H1 (cell line): ENCODE data around the gene CUX1. TPM values are rescaled to one million over a fixed set of nuclear protein-coding genes. Genes with fewer than 3 reads are reported as not detected.

Source experiments
- CTCF ChIA-PET: fragments of 300-600 bp; sonication (Branson Sonifier 250); formaldehyde crosslinking; loops from one replicate; lab custom pipeline; 2021; ENCODE audit not compliant: partially characterized antibody; lab: Charles Lee
- POLR2A ChIA-PET: fragments of 300-600 bp; sonication (Branson Sonifier 250); formaldehyde crosslinking; loops from one replicate; lab custom pipeline; 2021; ENCODE audit warnings: inconsistent platforms; ENCODE audit not compliant: partially characterized antibody; lab: Charles Lee
- DNase-seq, 2 experiments: peaks; one replicate each; pipeline versions ENCODE4 v3.0.0 to v3.0.0-alpha.2; 2010 to 2022; ENCODE audit warnings: low spot score in 2 of 2, low read depth in 1 of 2, mixed read lengths in 1 of 2
- FAIRE-seq: peaks from 2 replicates; lab custom pipeline; 2011; peaks lifted over from hg19 to GRCh38; lab: Jason Lieb, UNC
- H2AFZ ChIP-seq: 2 replicates; pipeline ENCODE4 v1.8.1; 2012; ENCODE audit warnings: low read length, inconsistent platforms
- H2AK5ac ChIP-seq: 2 replicates; pipeline ENCODE4 v1.6.1; 2013; ENCODE audit warnings: low read depth, low read length
- H2BK120ac ChIP-seq: replicated peaks from 2 replicates; pipeline ENCODE3; 2013; ENCODE audit warnings: low read depth, low read length, inconsistent platforms
- H2BK12ac ChIP-seq: 2 replicates; pipeline ENCODE4 v1.6.1; 2013; ENCODE audit warnings: low read depth, low read length
- H2BK15ac ChIP-seq: 2 replicates; pipeline ENCODE4 v1.6.1; 2013; ENCODE audit warnings: low read length
- H2BK20ac ChIP-seq: 2 replicates; pipeline ENCODE4 v1.6.1; 2013; ENCODE audit warnings: low read length
- H2BK5ac ChIP-seq: 2 replicates; pipeline ENCODE4 v1.6.1; 2013; ENCODE audit warnings: low read depth, low read length
- H3K14ac ChIP-seq: 2 replicates; pipeline ENCODE4 v1.6.1; 2013; ENCODE audit warnings: inconsistent platforms; ENCODE audit not compliant: insufficient read length
- H3K18ac ChIP-seq: 2 replicates; pipeline ENCODE4 v1.6.1; 2013; ENCODE audit warnings: low read length; ENCODE audit errors: extremely low read depth
- H3K23ac ChIP-seq: 2 replicates; pipeline ENCODE4 v1.6.1; 2013; ENCODE audit warnings: inconsistent platforms; ENCODE audit not compliant: insufficient read length
- H3K23me2 ChIP-seq: 2 replicates; pipeline ENCODE4 v1.6.1; 2013; ENCODE audit warnings: low read depth, low read length
- H3K27ac ChIP-seq: 2 replicates; pipeline ENCODE4 v1.6.1; 2011; ENCODE audit warnings: low read depth, low read length, inconsistent platforms
- H3K27me3 ChIP-seq, 4 experiments: replicated peaks in 1 of 4; 1 replicate in 1 of 4; 2 replicates in 3 of 4; pipeline versions ENCODE4 v1.6.1 to v1.8.1; 2011 to 2013; ENCODE audit warnings: low read length in 3 of 4, mild to moderate bottlenecking in 3 of 4, inconsistent platforms in 2 of 4, mixed read lengths in 2 of 4, moderate library complexity in 1 of 4; ENCODE audit not compliant: control insufficient read depth in 3 of 4, insufficient read depth in 3 of 4; ENCODE audit errors: extremely low read depth in 1 of 4
- H3K36me3 ChIP-seq, 4 experiments: 2 replicates each; pipeline versions ENCODE4 v1.6.1 to v1.8.1; 2011 to 2013; ENCODE audit warnings: mild to moderate bottlenecking in 4 of 4, low read length in 3 of 4, moderate library complexity in 2 of 4, control low read depth in 1 of 4, inconsistent platforms in 1 of 4; ENCODE audit not compliant: insufficient read depth in 4 of 4, control insufficient read depth in 2 of 4
- H3K4ac ChIP-seq: replicated peaks from 2 replicates; pipeline ENCODE3; 2013; ENCODE audit warnings: low read length, low read depth, mixed read lengths, inconsistent platforms; ENCODE audit not compliant: insufficient read length
- H3K4me1 ChIP-seq, 4 experiments: replicated peaks in 1 of 4; 1 replicate in 1 of 4; 2 replicates in 3 of 4; pipeline versions ENCODE4 v1.6.1 to v1.8.1; 2011 to 2013; ENCODE audit warnings: low read length in 3 of 4, inconsistent platforms in 2 of 4, mixed read lengths in 1 of 4; ENCODE audit not compliant: insufficient read depth in 4 of 4, control insufficient read depth in 3 of 4
- H3K4me2 ChIP-seq, 2 experiments: 2 replicates each; pipeline versions ENCODE4 v1.6.1 to v1.8.1; 2011 to 2013; ENCODE audit warnings: low read depth in 2 of 2, low read length in 2 of 2, control low read depth in 1 of 2, inconsistent platforms in 1 of 2, mild to moderate bottlenecking in 1 of 2; ENCODE audit not compliant: insufficient read depth in 1 of 2
- H3K4me3 ChIP-seq, 4 experiments: fragments of 200-600, 300-600 bp in 1 of 4; sonication (generic), shearing (Covaris generic), sonication (Bioruptor Twin) in 1 of 4; 2 replicates each; pipeline versions ENCODE4 v1.5.1 to v1.8.1; 2011 to 2016; ENCODE audit warnings: low read length in 4 of 4, low read depth in 3 of 4, control low read depth in 2 of 4, inconsistent platforms in 2 of 4, mild to moderate bottlenecking in 2 of 4, mixed read lengths in 1 of 4, moderate library complexity in 1 of 4; ENCODE audit not compliant: insufficient read depth in 2 of 4; ENCODE audit errors: extremely low read depth in 1 of 4
- H3K56ac ChIP-seq: replicated peaks from 2 replicates; pipeline ENCODE3; 2013; ENCODE audit warnings: low read depth, mild to moderate bottlenecking, mixed read lengths, low read length, inconsistent platforms; ENCODE audit not compliant: insufficient read length
- H3K79me1 ChIP-seq: 2 replicates; pipeline ENCODE4 v1.6.1; 2013; ENCODE audit warnings: low read depth, low read length, control low read depth
- H3K79me2 ChIP-seq, 2 experiments: 2 replicates each; pipeline versions ENCODE4 v1.6.1 to v1.8.1; 2012 to 2013; ENCODE audit warnings: low read length in 2 of 2, mild to moderate bottlenecking in 2 of 2, inconsistent platforms in 1 of 2; ENCODE audit not compliant: insufficient read depth in 2 of 2, control insufficient read depth in 1 of 2
- H3K9ac ChIP-seq, 4 experiments: replicated peaks in 1 of 4; 1 replicate in 1 of 4; 2 replicates in 3 of 4; pipeline versions ENCODE4 v1.6.1 to v1.8.1; 2011 to 2013; ENCODE audit warnings: low read depth in 3 of 4, low read length in 3 of 4, control low read depth in 2 of 4, mild to moderate bottlenecking in 2 of 4, moderate library complexity in 2 of 4, inconsistent platforms in 1 of 4; ENCODE audit errors: extremely low read depth in 1 of 4
- H3K9me3 ChIP-seq, 2 experiments: 2 replicates each; pipeline versions ENCODE4 v1.6.1 to v1.8.1; 2012 to 2013; ENCODE audit warnings: mild to moderate bottlenecking in 2 of 2, moderate library complexity in 2 of 2, control low read depth in 1 of 2, inconsistent platforms in 1 of 2, low read depth in 1 of 2, low read length in 1 of 2, mixed read lengths in 1 of 2; ENCODE audit not compliant: insufficient read depth in 2 of 2
- H4K20me1 ChIP-seq, 2 experiments: replicated peaks in 1 of 2; 2 replicates each; pipeline versions ENCODE3 to v1.8.1; 2011 to 2013; ENCODE audit warnings: inconsistent platforms in 2 of 2, low read length in 2 of 2, mild to moderate bottlenecking in 1 of 2; ENCODE audit not compliant: insufficient read depth in 2 of 2, control insufficient read depth in 1 of 2
- H4K5ac ChIP-seq: 2 replicates; pipeline ENCODE4 v1.6.1; 2013; ENCODE audit warnings: low read length, low read depth, mixed read lengths, inconsistent platforms; ENCODE audit not compliant: insufficient read length
- H4K8ac ChIP-seq: 2 replicates; pipeline ENCODE4 v1.8.0; 2013; ENCODE audit warnings: mild to moderate bottlenecking, moderate library complexity, low read length, inconsistent platforms; ENCODE audit not compliant: insufficient read depth; ENCODE audit errors: extremely low read depth
- H4K91ac ChIP-seq: replicated peaks from 2 replicates; pipeline ENCODE3; 2013; ENCODE audit warnings: low read length, mixed read lengths, inconsistent platforms; ENCODE audit not compliant: insufficient read length
- EGR1 ChIP-seq: IDR thresholded peaks from 2 replicates; pipeline ENCODE4 v1.6.1; 2011; ENCODE audit warnings: low read depth, low read length, borderline replicate concordance
- WGBS, 2 experiments: shearing (Covaris generic) in 1 of 2; methylation state at CpG; one replicate each; pipeline versions ENCODE4 v1.1.6 to v1.1.7; 2013 to 2015; ENCODE audit warnings: low lambda C conversion rate in 2 of 2, mixed read lengths in 2 of 2, inconsistent platforms in 1 of 2, low coverage in 1 of 2, missing lambda C conversion rate in 1 of 2; ENCODE audit not compliant: insufficient replicate concordance in 2 of 2, insufficient coverage in 1 of 2, insufficient read length in 1 of 2; ENCODE audit errors: extremely low coverage in 1 of 2, missing lambda C conversion rate in 1 of 2; 5-methylcytosine and 5-hydroxymethylcytosine counted together
- polyA plus RNA-seq, 7 experiments: library from polyadenylated mRNA; depleted of rRNA in 3 of 7; stranded (reverse) in 5 of 7; unstranded in 2 of 7; fragments of >200 nt in 5 of 7; fragments of 200-250 nt in 2 of 7; gene quantifications; 1 replicate in 5 of 7; 2 replicates in 1 of 7; 4 replicates in 1 of 7; pipeline versions ENCODE4 v1.2.1 to v1.2.3, GENCODE V29; 2011 to 2013; ENCODE audit warnings: missing spikeins in 2 of 7, mixed read lengths in 2 of 7
- total RNA-seq: library from RNA; stranded (reverse); fragmentation: NEBNext Ultra II Directional; extraction: Animal tissue kit (Norgen Biotek cat#: 25700); gene quantifications from 2 replicates; pipeline ENCODE4 v1.2.1, GENCODE V29; 2021
- TF ChIP-seq, protein P1 (sequence below): IDR thresholded peaks from 2 replicates; pipeline ENCODE4 v1.6.1; 2011; ENCODE audit warnings: low read length, improper control_type of control experiment

Gene CUX1
- total and polyA plus RNA-seq, 2 of the 8 experiments (the other 6 are each of a cell fraction or from before 2014, with no cell fraction given) = 21.6 to 65.9 TPM

DNA sequence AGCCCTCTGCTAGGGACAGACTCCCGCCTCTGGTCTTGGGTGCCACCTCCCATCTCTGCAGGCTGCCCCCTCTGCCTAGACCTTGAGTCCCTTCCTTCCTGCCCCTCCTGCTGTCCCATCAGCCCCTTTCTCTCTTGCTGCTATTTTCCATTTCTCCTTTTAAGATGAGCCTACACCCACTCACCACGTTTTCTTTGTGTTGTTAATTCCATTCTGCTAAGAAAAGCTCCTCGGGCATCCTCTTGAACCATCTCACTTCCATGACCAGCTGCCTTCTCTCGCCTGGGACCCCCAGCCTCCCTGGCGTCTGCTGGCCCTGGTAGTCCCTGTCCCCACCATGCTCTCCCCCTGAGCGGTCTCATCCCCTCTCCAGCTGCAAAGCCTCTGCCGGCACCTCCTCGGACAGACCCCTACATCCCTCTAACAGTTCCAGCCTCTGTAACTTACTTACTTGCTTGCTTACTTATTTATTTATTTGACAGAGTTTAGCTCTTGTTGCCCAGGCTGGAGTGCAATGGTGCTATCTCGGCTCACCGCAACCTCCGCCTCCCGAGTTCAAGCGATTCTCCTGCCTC is 373.4 kb downstream of the CUX1 start:
- no peak overlapping the region for H4K8ac ChIP-seq
- H3K14ac ChIP-seq = no peak overlapping the region
- H3K9me3 ChIP-seq = no peaks in the 10 kb centered on the region
- H3K23ac ChIP-seq = no peak overlapping the region
- no peak overlapping the region for H2BK120ac ChIP-seq
- 0 out of 2 replicates have a peak overlapping the region, but pooled peaks have one; percentile 82 for H2AK5ac ChIP-seq
- WGBS, 2 experiments = 80% methylated on average over 13 of the region's 13 CpGs; no CpG with 5 or more reads in 1 of the 2 experiments
- no peaks in the 10 kb centered on the region for H4K20me1 ChIP-seq
- FAIRE-seq (no peak), DNase-seq (no peak)
- POLR2A ChIA-PET = interaction anchor here (1.1 kb wide), 1 partner anchor 10 kb away, joined by 3 read pairs; no protein-coding TSS in a partner anchor
- no peak overlapping the region for H2BK12ac ChIP-seq
- H3K23me2 ChIP-seq = peaks cover 2% of the 10 kb centered on the region; the same call in 1 of the 2 replicates
- peak overlapping the region; percentile 20 to 39; a peak in 2 of 4 replicates for H3K4me2 ChIP-seq
- H3K27ac ChIP-seq = no peak overlapping the region; the same call in 1 of the 2 replicates
- H3K4me1 ChIP-seq = peaks cover 4 to 15% (median 9%) of the 10 kb centered on the region in 4 experiments
- H3K4me3 ChIP-seq = no peak overlapping the region
- H4K5ac ChIP-seq = no peak overlapping the region
- 0 out of 2 replicates have a peak overlapping the region, but pooled peaks have one; percentile 88 for H2BK15ac ChIP-seq
- no peaks in the 10 kb centered on the region; the same call in 1 of the 2 replicates for H3K79me1 ChIP-seq
- peaks cover 3 to 21% (median 15%) of the 10 kb centered on the region in 4 experiments; a peak in 6 of 8 replicates for H3K36me3 ChIP-seq
- H3K79me2 ChIP-seq = no peaks in the 10 kb centered on the region
- peak overlapping the region; percentile 83; the same call in 1 of the 2 replicates for H3K18ac ChIP-seq
- H2BK5ac ChIP-seq = peak overlapping the region; percentile 77
- no peak overlapping the region for H3K9ac ChIP-seq
- no peak overlapping the region for H3K4ac ChIP-seq
- no peak overlapping the region for H3K56ac ChIP-seq
- peak; percentile 79; the same call in 1 of the 2 replicates for TF ChIP-seq EGR1
- TF ChIP-seq, protein P1, sequence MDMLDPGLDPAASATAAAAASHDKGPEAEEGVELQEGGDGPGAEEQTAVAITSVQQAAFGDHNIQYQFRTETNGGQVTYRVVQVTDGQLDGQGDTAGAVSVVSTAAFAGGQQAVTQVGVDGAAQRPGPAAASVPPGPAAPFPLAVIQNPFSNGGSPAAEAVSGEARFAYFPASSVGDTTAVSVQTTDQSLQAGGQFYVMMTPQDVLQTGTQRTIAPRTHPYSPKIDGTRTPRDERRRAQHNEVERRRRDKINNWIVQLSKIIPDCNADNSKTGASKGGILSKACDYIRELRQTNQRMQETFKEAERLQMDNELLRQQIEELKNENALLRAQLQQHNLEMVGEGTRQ = no peak
- no peaks in the 10 kb centered on the region for H3K27me3 ChIP-seq
- peak overlapping the region; percentile 36 for H4K91ac ChIP-seq
- H2BK20ac ChIP-seq = no peak overlapping the region
- CTCF ChIA-PET = interaction anchor here (0.6 to 0.9 kb wide), 5 partner anchors 12 to 88 kb away, joined by 3 to 4 read pairs (median 3); no protein-coding TSS in a partner anchor
- no peak overlapping the region for H2AFZ ChIP-seq
